Endothelial cell of umbilical vein (primary cell): ENCODE data around the gene OR1M1. TPM values are rescaled to one million over a fixed set of nuclear protein-coding genes. Genes with fewer than 3 reads are reported as not detected.

Source experiments
- BruUV-seq: library from RNA; stranded (reverse); fragments of 400-500 nt; replicated peaks from 2 replicates; lab custom pipeline; 2021; lab: Mats Ljungman, UMichigan
- CTCF ChIA-PET: fragments of 300-600, 350-600 bp; sonication (Branson Sonifier 250); formaldehyde crosslinking; loops from one replicate; lab custom pipeline; 2021; ENCODE audit warnings: antibody characterized with exemption, inconsistent platforms; lab: Charles Lee
- POLR2A ChIA-PET: fragments of 300-600, 350-600 bp; sonication (Branson Sonifier 250); formaldehyde crosslinking; loops from one replicate; lab custom pipeline; 2021; ENCODE audit warnings: antibody characterized with exemption, inconsistent platforms; lab: Charles Lee
- DNase-seq: peaks from one replicate; pipeline ENCODE4 v3.0.0-alpha.2; 2011; ENCODE audit warnings: low read depth, low spot score
- FAIRE-seq: peaks from 2 replicates; lab custom pipeline; 2011; peaks lifted over from hg19 to GRCh38; lab: Jason Lieb, UNC
- H2AFZ ChIP-seq: 2 replicates; pipeline ENCODE4 v1.6.0; 2012; ENCODE audit warnings: low read depth, low read length, control low read depth, inconsistent platforms
- H3K27ac ChIP-seq: 2 replicates; pipeline ENCODE4 v1.5.1; 2011; ENCODE audit warnings: low read depth, mild to moderate bottlenecking, control low read depth, low read length, moderate library complexity; ENCODE audit not compliant: insufficient read depth
- H3K27me3 ChIP-seq, 2 experiments: 2 replicates each; pipeline versions ENCODE4 v1.6.0 to v1.6.1; 2011; ENCODE audit warnings: low read length in 2 of 2, mixed read lengths in 1 of 2; ENCODE audit not compliant: control insufficient read depth in 2 of 2, insufficient read depth in 2 of 2
- H3K36me3 ChIP-seq, 2 experiments: 2 replicates in 1 of 2; 3 replicates in 1 of 2; pipeline ENCODE4 v1.5.1; 2011; ENCODE audit warnings: low read length in 2 of 2, mild to moderate bottlenecking in 1 of 2, moderate library complexity in 1 of 2; ENCODE audit not compliant: control insufficient read depth in 2 of 2, insufficient read depth in 2 of 2; ENCODE audit errors: extremely low read depth in 1 of 2
- H3K4me1 ChIP-seq: 3 replicates; pipeline ENCODE4 v1.5.1; 2011; ENCODE audit warnings: mild to moderate bottlenecking, low read length; ENCODE audit not compliant: control insufficient read depth, insufficient read depth; ENCODE audit errors: extremely low read depth
- H3K4me2 ChIP-seq: 2 replicates; pipeline ENCODE4 v1.6.1; 2011; ENCODE audit warnings: low read length, control low read depth, mixed read lengths; ENCODE audit not compliant: insufficient read depth
- H3K4me3 ChIP-seq, 3 experiments: fragments of 200-600 bp in 1 of 3; sonication (generic), shearing (Covaris generic) in 1 of 3; replicated peaks in 1 of 3; 2 replicates each; pipeline ENCODE4 v1.5.1; 2011 to 2016; ENCODE audit warnings: control low read depth in 3 of 3, low read length in 3 of 3, mild to moderate bottlenecking in 2 of 3, inconsistent platforms in 1 of 3, low read depth in 1 of 3, moderate library complexity in 1 of 3; ENCODE audit not compliant: insufficient read depth in 1 of 3
- H3K79me2 ChIP-seq: 2 replicates; pipeline ENCODE4 v1.6.0; 2012; ENCODE audit warnings: low read length, inconsistent platforms; ENCODE audit not compliant: control insufficient read depth, insufficient read depth
- H3K9ac ChIP-seq: replicated peaks from 2 replicates; pipeline ENCODE3; 2011; ENCODE audit warnings: low read length, control low read depth; ENCODE audit not compliant: insufficient read depth; ENCODE audit errors: extremely low read depth
- H3K9me1 ChIP-seq: replicated peaks from 3 replicates; pipeline ENCODE4 v1.6.0; 2011; ENCODE audit warnings: mild to moderate bottlenecking, low read length; ENCODE audit not compliant: control insufficient read depth, insufficient read depth; ENCODE audit errors: extremely low read depth
- H3K9me3 ChIP-seq: replicated peaks from 2 replicates; pipeline ENCODE4 v1.5.1; 2012; ENCODE audit warnings: low read length, inconsistent platforms; ENCODE audit not compliant: control insufficient read depth, insufficient read depth
- H4K20me1 ChIP-seq: replicated peaks from 2 replicates; pipeline ENCODE3; 2011; ENCODE audit warnings: mild to moderate bottlenecking, low read length; ENCODE audit not compliant: control insufficient read depth, insufficient read depth; ENCODE audit errors: extremely low read depth
- EZH2 ChIP-seq: IDR thresholded peaks from 2 replicates; pipeline ENCODE4 v1.6.1; 2012; ENCODE audit warnings: borderline replicate concordance, low read depth, mild to moderate bottlenecking, moderate library complexity, low read length, inconsistent platforms; ENCODE audit not compliant: severe bottlenecking
- FOS ChIP-seq: IDR thresholded peaks from 2 replicates; pipeline ENCODE4 v1.6.1; 2011; ENCODE audit warnings: mild to moderate bottlenecking, low read length, moderate library complexity, borderline replicate concordance; ENCODE audit not compliant: insufficient read depth
- GATA2 ChIP-seq: IDR thresholded peaks from 2 replicates; pipeline ENCODE4 v1.7.0; 2011; ENCODE audit warnings: low read depth, mild to moderate bottlenecking, moderate library complexity, mixed read lengths, low read length; ENCODE audit not compliant: insufficient read length, insufficient read depth
- JUN ChIP-seq: IDR thresholded peaks from 2 replicates; pipeline ENCODE4 v1.6.1; 2011; ENCODE audit warnings: borderline replicate concordance, low read depth; ENCODE audit not compliant: insufficient read length, insufficient read depth
- MYC ChIP-seq: IDR thresholded peaks from one replicate; pipeline ENCODE4 v1.6.1; 2011; ENCODE audit warnings: mild to moderate bottlenecking, low read depth, low read length
- POLR2A ChIP-seq: IDR thresholded peaks from 2 replicates; pipeline ENCODE4 v1.6.1; 2012; ENCODE audit warnings: low read depth, mild to moderate bottlenecking, control low read depth, low read length
- POLR2AphosphoS5 ChIP-seq: IDR thresholded peaks from 2 replicates; pipeline ENCODE4 v1.6.1; 2012; ENCODE audit warnings: low read depth, mild to moderate bottlenecking, control low read depth, low read length, moderate library complexity; ENCODE audit not compliant: insufficient read depth
- dilution Hi-C: fragments of 300-500 bp; cut with MboI; formaldehyde crosslinking; loops from one replicate; pipeline ENCODE4 v1.15.0; 2019; ENCODE audit warnings: low sequenced_read_pairs; ENCODE audit not compliant: extremely low pct_ligation_motif_present
- intact Hi-C: fragments of 100-400 bp; cut with micrococcal nuclease; formaldehyde crosslinking; loops from one replicate; pipeline ENCODE4 v1.10.0; 2022
- polyA plus RNA-seq, 4 experiments: library from polyadenylated mRNA; depleted of rRNA in 3 of 4; stranded (reverse) in 3 of 4; unstranded in 1 of 4; fragments of >200 nt; gene quantifications; 2 replicates each; pipeline versions ENCODE4 v1.2.1 to v1.2.3, GENCODE V29; 2011 to 2012; ENCODE audit warnings: missing spikeins in 1 of 4
- total RNA-seq: library from RNA; stranded (reverse); gene quantifications from 2 replicates; pipeline ENCODE4 v1.2.3, GENCODE V29; 2021
- TF ChIP-seq, protein P1 (sequence below), 2 donors: IDR thresholded peaks; 1 replicate in 1 of 2; 2 replicates in 1 of 2; pipeline ENCODE4 v1.5.1; 2011; ENCODE audit warnings: low read length in 2 of 2, mild to moderate bottlenecking in 2 of 2, moderate library complexity in 2 of 2, control low read depth in 1 of 2, inconsistent platforms in 1 of 2, low read depth in 1 of 2; ENCODE audit not compliant: insufficient read depth in 1 of 2; ENCODE audit errors: extremely low read depth in 1 of 2
- TF ChIP-seq, protein P2 (sequence below): IDR thresholded peaks from 2 replicates; pipeline ENCODE4 v1.6.1; 2011; ENCODE audit not compliant: insufficient read depth, insufficient read length

The OR1M1 gene
- total and polyA plus RNA-seq, 2 donors (not counting 3 experiments of a cell fraction or from before 2014, with no cell fraction given), result not detected

DNA sequence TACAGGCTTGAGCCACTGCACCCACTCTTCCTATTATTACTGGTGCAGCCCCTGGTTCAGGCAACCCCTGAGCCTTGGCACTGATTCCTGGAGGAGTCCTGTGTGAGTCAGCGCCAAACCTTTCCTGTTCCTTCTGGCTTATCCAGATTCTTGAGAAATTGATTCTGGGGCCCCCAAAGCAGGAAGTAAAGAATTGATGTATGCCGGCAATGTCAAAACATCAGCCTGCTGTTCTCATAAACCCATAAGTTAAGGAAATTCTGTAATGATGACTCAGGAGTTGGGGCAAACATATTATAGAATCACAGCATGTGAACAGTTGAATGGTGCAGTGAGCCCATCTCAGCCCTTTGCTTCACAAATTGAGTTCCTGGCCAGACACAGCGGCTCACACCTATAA, 41.3 kb downstream of the OR1M1 start:
- H3K9me3 ChIP-seq, result no peaks in the 10 kb centered on the region
- ChIA-PET POLR2A (no interaction called here), CTCF (no interaction called here)
- dilution Hi-C loops (no loop called here), intact Hi-C loops (loop anchor here (1.0 to 5.0 kb wide), 5 partner anchors 12 to 547 kb away; partner anchors contain the start of genes ZNF317, ZNF559, ZNF561 and ZNF562)
- H3K27ac ChIP-seq, result peak overlapping the region; percentile 76
- H3K4me3 ChIP-seq, result no peak overlapping the region
- H3K79me2 ChIP-seq, result no peaks in the 10 kb centered on the region
- TF ChIP-seq GATA2 (peak; percentile 76), POLR2AphosphoS5 (peak; percentile 67), MYC (no peak), POLR2A (peak; percentile 29), EZH2 (no peak), JUN (peak; percentile 88), FOS (peak; percentile 88)
- TF ChIP-seq, protein P1, sequence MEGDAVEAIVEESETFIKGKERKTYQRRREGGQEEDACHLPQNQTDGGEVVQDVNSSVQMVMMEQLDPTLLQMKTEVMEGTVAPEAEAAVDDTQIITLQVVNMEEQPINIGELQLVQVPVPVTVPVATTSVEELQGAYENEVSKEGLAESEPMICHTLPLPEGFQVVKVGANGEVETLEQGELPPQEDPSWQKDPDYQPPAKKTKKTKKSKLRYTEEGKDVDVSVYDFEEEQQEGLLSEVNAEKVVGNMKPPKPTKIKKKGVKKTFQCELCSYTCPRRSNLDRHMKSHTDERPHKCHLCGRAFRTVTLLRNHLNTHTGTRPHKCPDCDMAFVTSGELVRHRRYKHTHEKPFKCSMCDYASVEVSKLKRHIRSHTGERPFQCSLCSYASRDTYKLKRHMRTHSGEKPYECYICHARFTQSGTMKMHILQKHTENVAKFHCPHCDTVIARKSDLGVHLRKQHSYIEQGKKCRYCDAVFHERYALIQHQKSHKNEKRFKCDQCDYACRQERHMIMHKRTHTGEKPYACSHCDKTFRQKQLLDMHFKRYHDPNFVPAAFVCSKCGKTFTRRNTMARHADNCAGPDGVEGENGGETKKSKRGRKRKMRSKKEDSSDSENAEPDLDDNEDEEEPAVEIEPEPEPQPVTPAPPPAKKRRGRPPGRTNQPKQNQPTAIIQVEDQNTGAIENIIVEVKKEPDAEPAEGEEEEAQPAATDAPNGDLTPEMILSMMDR (IDR thresholded peaks at IDR 0.05; ENCODE audit: extremely low read depth in 1 of 2, insufficient read depth in 1 of 2, low read depth in 1 of 2, low read length in 2 of 2), result no peak
- TF ChIP-seq, protein P2, sequence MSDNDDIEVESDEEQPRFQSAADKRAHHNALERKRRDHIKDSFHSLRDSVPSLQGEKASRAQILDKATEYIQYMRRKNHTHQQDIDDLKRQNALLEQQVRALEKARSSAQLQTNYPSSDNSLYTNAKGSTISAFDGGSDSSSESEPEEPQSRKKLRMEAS, result no peak
- H4K20me1 ChIP-seq, result no peaks in the 10 kb centered on the region
- no peaks in the 10 kb centered on the region for H3K36me3 ChIP-seq
- H3K4me2 ChIP-seq, result no peak overlapping the region
- H3K4me1 ChIP-seq, result peaks cover 5% of the 10 kb centered on the region
- no peaks in the 10 kb centered on the region for H3K27me3 ChIP-seq
- DNase-seq (peak; percentile 96), FAIRE-seq (peak; percentile 92)
- H2AFZ ChIP-seq, result no peak overlapping the region
- BruUV-seq, result no TSS peak
- H3K9ac ChIP-seq, result no peak overlapping the region
- no peaks in the 10 kb centered on the region for H3K9me1 ChIP-seq
